Esophagus muscularis mucosa (tissue), 4 donors: ENCODE results near the gene MDM2. TPM values are rescaled to one million over a fixed set of nuclear protein-coding genes. Genes with fewer than 3 reads are reported as not detected.
A peak's percentile ranks its signal among the peaks of the same experiment; 100 is the strongest.

Experiments used
- DNase-seq: peaks from one replicate; pipeline ENCODE4 v3.0.0-alpha.2; 2017; ENCODE audit errors: extremely low spot score
- H3K27ac ChIP-seq, 4 donors: fragments of 200-600 bp; sonication (generic); replicated peaks in 1 of 4; 1 replicate in 3 of 4; 2 replicates in 1 of 4; pipeline ENCODE4 v1.5.1; 2016 to 2019; ENCODE audit warnings: mild to moderate bottlenecking in 1 of 4
- H3K27me3 ChIP-seq, 4 donors: fragments of 200-600 bp; sonication (generic); one replicate each; pipeline versions ENCODE4 v1.5.1 to v1.6.0; 2016 to 2019
- H3K36me3 ChIP-seq, 4 donors: fragments of 200-600 bp; sonication (generic); one replicate each; pipeline ENCODE4 v1.5.1; 2016 to 2019
- H3K4me1 ChIP-seq, 4 donors: fragments of 200-600 bp; sonication (generic); one replicate each; pipeline ENCODE4 v1.5.1; 2016 to 2019
- H3K4me3 ChIP-seq, 4 donors: fragments of 200-600 bp; sonication (generic); 1 replicate in 2 of 4; 2 replicates in 2 of 4; pipeline ENCODE4 v1.5.1; 2016 to 2019; ENCODE audit warnings: mild to moderate bottlenecking in 4 of 4, moderate library complexity in 1 of 4
- H3K9me3 ChIP-seq, 4 donors: fragments of 200-600 bp; sonication (generic); 1 replicate in 3 of 4; 2 replicates in 1 of 4; pipeline ENCODE4 v1.5.1; 2016 to 2019
- EP300 ChIP-seq: sonication (generic); formaldehyde crosslinking; IDR thresholded peaks from one replicate; pipeline ENCODE4 v1.6.1; 2017; ENCODE audit warnings: antibody characterized with exemption
- POLR2A ChIP-seq: fragments of 450-650 bp; IDR thresholded peaks from one replicate; pipeline ENCODE4 v1.6.1; 2017; ENCODE audit warnings: antibody characterized with exemption, moderate library complexity, mild to moderate bottlenecking, low read depth
- POLR2AphosphoS5 ChIP-seq, 2 donors: sonication (generic); formaldehyde crosslinking; IDR thresholded peaks; one replicate each; pipeline ENCODE4 v1.6.1; 2017; ENCODE audit warnings: antibody characterized with exemption in 2 of 2
- WGBS: methylation state at CpG from one replicate; pipeline ENCODE4 v1.1.5; 2018; 5-methylcytosine and 5-hydroxymethylcytosine counted together
- intact Hi-C: fragments of 100-400 bp; cut with DNase I; formaldehyde crosslinking; loops from one replicate; pipeline ENCODE4 v1.15.1; 2023
- total RNA-seq, 4 donors: library from RNA; depleted of rRNA; stranded (reverse); fragments of >200 nt; gene quantifications; one replicate each; pipeline versions ENCODE4 v1.1.0 to v1.2.1, GENCODE V29; 2016
- TF ChIP-seq, protein P1 (sequence below), 3 experiments: fragments of 200-600 bp in 2 of 3; fragments of 450-650 bp in 1 of 3; sonication (generic) in 2 of 3; IDR thresholded peaks; one replicate each; pipeline ENCODE4 v1.5.1; 2017 to 2019; ENCODE audit warnings: antibody characterized with exemption in 3 of 3, mild to moderate bottlenecking in 2 of 3, moderate library complexity in 1 of 3

The MDM2 gene
- total RNA-seq, 4 donors from 2014 or later, result 33.3 to 47.2 (median 40.0) TPM

DNA sequence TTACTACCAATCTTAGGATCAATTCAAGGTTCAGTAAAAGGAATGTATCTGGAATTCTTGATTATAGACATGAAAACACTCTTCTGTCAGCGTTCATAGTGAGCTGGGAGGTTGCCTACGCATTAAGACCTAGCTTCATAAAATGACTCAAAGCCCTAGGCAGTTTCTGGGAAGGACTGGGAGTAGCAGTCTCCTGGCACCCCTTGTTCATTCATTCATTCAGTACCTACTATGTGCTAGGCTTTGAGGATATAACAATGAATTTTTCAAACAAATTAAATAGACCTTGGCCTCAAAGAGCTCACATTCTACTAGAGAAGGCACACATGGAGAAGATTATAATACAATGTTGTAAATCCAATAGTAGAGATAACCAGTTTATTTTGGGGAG, 46.1 kb downstream of the MDM2 start:
- no peaks in the 10 kb centered on the region for H3K9me3 ChIP-seq
- no peak overlapping the region for H3K27ac ChIP-seq
- intact Hi-C loops, result no loop called here
- H3K27me3 ChIP-seq, result no peaks in the 10 kb centered on the region
- no peaks in the 10 kb centered on the region for H3K4me1 ChIP-seq
- WGBS, result 98% methylated on average over 2 of the region's 2 CpGs
- no peak for TF ChIP-seq EP300
- TF ChIP-seq, protein P1, sequence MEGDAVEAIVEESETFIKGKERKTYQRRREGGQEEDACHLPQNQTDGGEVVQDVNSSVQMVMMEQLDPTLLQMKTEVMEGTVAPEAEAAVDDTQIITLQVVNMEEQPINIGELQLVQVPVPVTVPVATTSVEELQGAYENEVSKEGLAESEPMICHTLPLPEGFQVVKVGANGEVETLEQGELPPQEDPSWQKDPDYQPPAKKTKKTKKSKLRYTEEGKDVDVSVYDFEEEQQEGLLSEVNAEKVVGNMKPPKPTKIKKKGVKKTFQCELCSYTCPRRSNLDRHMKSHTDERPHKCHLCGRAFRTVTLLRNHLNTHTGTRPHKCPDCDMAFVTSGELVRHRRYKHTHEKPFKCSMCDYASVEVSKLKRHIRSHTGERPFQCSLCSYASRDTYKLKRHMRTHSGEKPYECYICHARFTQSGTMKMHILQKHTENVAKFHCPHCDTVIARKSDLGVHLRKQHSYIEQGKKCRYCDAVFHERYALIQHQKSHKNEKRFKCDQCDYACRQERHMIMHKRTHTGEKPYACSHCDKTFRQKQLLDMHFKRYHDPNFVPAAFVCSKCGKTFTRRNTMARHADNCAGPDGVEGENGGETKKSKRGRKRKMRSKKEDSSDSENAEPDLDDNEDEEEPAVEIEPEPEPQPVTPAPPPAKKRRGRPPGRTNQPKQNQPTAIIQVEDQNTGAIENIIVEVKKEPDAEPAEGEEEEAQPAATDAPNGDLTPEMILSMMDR (IDR thresholded peaks at IDR 0.05), result no peak
- TF ChIP-seq POLR2AphosphoS5 (IDR thresholded peaks at IDR 0.05), result no peak
- no peak for TF ChIP-seq POLR2A
- no peak for DNase-seq
- peaks cover 0 to 25% (median 5%) of the 10 kb centered on the region in 4 donors for H3K36me3 ChIP-seq
- no peak overlapping the region for H3K4me3 ChIP-seq

DNA sequence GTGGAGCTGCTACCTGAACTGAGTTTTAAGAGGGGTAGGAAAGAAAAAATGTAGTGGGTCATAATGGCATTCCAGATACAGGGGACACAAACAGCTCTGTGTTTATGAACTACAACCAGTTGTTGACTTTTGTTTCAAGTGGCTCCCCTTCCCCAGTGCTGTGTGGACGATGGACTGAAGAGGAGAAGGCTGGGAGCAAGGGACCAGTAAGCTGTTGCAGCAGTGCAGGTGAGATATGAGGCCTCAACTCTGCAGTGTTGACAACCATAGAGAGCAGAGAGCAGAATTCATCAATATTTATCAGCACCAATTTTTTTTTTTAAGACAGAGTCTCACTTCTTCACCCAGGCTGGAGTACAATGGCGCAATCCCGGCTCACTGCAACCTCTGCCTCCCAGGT, 46.6 kb downstream of the MDM2 start:
- Histone ChIP-seq H3K36me3 (peaks cover 0 to 25% (median 5%) of the 10 kb centered on the region in 4 donors), H3K4me1 (no peaks in the 10 kb centered on the region), H3K27me3 (no peaks in the 10 kb centered on the region), H3K4me3 (no peak overlapping the region), H3K27ac (no peak overlapping the region), H3K9me3 (no peaks in the 10 kb centered on the region)
- TF ChIP-seq, protein P1 (IDR thresholded peaks at IDR 0.05), result no peak
- TF ChIP-seq POLR2A (no peak), POLR2AphosphoS5 (IDR thresholded peaks at IDR 0.05) (no peak)
- peak; percentile 34 for DNase-seq
- 93% methylated on average over 3 of the region's 3 CpGs for WGBS
- intact Hi-C loops, result no loop called here

DNA sequence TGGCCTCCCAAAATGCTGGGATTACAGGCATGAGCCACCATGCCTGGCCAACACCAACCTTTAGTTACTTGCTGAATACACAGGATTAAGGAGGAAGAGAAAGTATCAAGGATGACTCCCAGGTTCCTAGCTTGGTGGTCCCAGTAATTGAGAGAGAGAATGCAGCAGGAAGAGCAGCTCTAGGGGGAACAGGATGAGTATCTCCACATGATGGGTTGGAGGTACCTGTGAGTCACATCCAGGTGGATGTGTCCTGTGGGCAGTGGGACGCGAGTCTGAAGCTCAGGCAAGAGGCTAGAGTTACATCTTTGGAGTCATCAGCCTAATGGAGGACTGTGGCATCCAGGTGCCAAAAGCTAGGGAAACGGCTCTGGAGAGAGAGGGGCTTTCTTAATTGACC, 47.1 kb downstream of the MDM2 start:
- DNase-seq, result peak; percentile 24
- H3K9me3 ChIP-seq, result no peaks in the 10 kb centered on the region
- intact Hi-C loops, result no loop called here
- 93% methylated on average over 3 of the region's 3 CpGs for WGBS
- H3K27me3 ChIP-seq, result no peaks in the 10 kb centered on the region
- no peak overlapping the region for H3K4me3 ChIP-seq
- TF ChIP-seq POLR2A, result no peak
- TF ChIP-seq POLR2AphosphoS5 (IDR thresholded peaks at IDR 0.05), result no peak
- TF ChIP-seq, protein P1 (IDR thresholded peaks at IDR 0.05), result no peak
- no peak for TF ChIP-seq EP300
- no peak overlapping the region for H3K27ac ChIP-seq
- peaks cover 0 to 25% (median 5%) of the 10 kb centered on the region in 4 donors for H3K36me3 ChIP-seq
- H3K4me1 ChIP-seq, result no peaks in the 10 kb centered on the region

DNA sequence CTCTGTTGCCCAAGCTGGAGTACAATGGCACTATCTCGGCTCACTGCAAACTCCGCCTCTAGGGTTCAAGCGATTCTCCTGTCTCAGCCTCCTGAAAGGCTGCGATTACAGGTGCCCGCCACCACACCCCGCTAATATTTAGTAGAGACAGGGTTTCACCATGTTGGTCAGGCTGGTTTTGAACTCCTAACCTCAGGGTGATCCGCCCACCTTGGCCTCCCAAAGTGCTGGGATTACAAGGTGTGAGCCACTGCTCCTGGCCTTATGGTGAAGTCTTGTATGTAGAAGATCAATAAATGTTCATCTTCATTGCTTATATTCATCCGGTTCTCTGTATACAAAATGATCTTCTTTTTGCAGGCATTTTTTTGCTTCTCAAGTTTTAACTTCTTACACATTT, 47.8 kb downstream of the MDM2 start:
- Histone ChIP-seq H3K9me3 (no peaks in the 10 kb centered on the region), H3K4me1 (no peaks in the 10 kb centered on the region), H3K27ac (no peak overlapping the region), H3K4me3 (no peak overlapping the region), H3K27me3 (no peaks in the 10 kb centered on the region), H3K36me3 (peaks cover 0 to 25% (median 5%) of the 10 kb centered on the region in 4 donors)
- WGBS, result 98% methylated on average over 8 of the region's 8 CpGs
- peak; percentile 26 for DNase-seq
- no peak for TF ChIP-seq POLR2AphosphoS5 (IDR thresholded peaks at IDR 0.05)
- no peak for TF ChIP-seq POLR2A
- TF ChIP-seq EP300, result no peak
- TF ChIP-seq, protein P1 (IDR thresholded peaks at IDR 0.05), result no peak
- intact Hi-C loops, result no loop called here

DNA sequence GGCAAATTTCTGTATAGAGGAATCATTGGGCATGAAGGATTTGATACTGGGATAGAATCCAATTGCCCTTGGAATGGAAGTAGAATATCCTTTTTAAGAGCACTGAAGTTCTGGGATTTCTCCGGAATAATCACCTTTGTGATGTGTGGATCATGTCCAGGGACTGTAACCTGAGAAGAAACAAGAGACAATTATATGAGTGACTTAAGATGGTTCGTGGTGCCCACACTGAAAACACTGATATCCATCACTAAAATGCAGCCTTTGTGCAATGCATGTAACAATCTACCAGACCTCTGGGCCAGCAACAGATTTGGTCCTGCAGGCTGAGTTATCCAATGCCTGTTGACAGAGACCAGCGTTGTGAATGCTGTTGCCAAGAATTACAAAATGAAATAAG, 48.5 kb downstream of the MDM2 start:
- intact Hi-C loops, result no loop called here
- TF ChIP-seq POLR2AphosphoS5 (IDR thresholded peaks at IDR 0.05) (no peak), EP300 (no peak), POLR2A (no peak)
- TF ChIP-seq, protein P1 (IDR thresholded peaks at IDR 0.05), result no peak
- H3K27ac ChIP-seq, result no peak overlapping the region
- H3K9me3 ChIP-seq, result no peaks in the 10 kb centered on the region
- no peaks in the 10 kb centered on the region for H3K4me1 ChIP-seq
- DNase-seq, result no peak
- WGBS, result 56% methylated on average over 3 of the region's 3 CpGs
- H3K4me3 ChIP-seq, result no peak overlapping the region
- peaks cover 0 to 25% (median 5%) of the 10 kb centered on the region in 4 donors for H3K36me3 ChIP-seq
- H3K27me3 ChIP-seq, result no peaks in the 10 kb centered on the region
